ENCODE data around the gene SPESP1. TPM values are rescaled to one million over a fixed set of nuclear protein-coding genes. Genes with fewer than 3 reads are reported as not detected.

The SPESP1 gene
- total RNA-seq, 1 experiment from 2014 or later, result 17.6 TPM

DNA sequence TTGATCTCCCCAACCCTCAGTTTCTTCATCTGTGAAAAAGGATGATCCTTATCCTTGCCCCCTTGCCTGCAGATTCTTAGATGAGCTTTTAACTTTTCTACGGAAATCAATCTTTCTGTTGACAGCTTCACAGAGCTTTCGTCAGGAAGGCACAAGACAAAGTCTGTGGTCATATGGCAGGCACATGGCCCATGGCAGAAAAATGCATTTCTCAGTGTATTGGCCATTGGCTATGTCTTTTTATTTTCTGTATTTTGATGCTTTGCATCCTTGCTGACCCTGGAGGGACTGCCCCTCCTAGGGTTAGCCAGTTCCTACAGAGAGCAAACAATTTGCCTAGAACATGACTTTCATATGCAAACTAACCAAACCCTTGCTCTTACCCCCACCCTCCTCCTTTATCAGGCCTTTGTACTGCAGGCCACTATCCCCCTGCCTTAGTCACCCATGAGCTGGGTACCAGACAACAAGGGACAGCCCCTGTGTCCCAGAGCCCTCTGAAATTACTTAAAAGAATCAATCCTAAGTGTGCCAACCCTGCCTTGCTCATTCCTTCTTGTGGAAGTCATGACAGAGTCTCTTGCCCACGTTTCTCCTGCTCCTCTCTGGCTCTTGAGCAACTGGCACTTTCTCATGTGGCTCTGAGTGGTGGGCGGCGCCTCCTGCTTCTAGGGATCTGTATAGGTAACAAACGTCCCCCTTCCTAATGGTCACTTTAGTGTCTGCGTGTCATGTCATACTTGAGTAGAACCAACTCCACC, 60.1 kb downstream of the SPESP1 start:
- Mint-ChIP-seq H3K9me3 (ENCODE audit: unreplicated experiment) (no peaks in the 10 kb centered on the region), H3K36me3 (ENCODE audit: insufficient read depth, unreplicated experiment) (no peaks in the 10 kb centered on the region)

DNA sequence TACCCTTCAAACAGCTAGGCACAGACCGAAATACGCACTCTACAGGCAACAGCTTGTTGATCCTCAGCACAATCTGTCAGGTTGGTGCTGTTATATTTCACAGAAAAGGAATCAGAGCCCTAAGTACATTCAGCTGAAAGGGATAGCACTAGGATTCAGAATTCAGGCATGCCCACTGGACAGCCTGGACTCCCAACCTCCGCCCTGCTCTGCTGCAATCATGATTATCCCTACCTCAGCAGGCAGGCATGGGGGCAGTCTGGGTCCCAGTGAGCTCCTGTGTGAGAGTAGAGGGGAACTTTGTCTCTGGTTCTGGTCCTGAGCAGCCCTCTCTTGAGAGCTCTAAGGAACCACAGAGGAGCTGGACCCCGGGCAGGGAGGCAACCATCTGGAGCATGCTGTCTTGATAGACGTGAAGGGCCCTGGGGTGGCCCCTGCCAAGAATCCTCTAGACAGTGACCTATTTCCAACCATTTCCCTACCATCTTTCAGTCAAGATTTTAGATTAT, 60.7 kb downstream of the SPESP1 start:
- no peaks in the 10 kb centered on the region for H3K36me3 Mint-ChIP-seq (ENCODE audit: insufficient read depth, unreplicated experiment)

More for the DNA sequence above, 60.1 kb downstream of the SPESP1 start:
- TF ChIP-seq, protein P1, sequence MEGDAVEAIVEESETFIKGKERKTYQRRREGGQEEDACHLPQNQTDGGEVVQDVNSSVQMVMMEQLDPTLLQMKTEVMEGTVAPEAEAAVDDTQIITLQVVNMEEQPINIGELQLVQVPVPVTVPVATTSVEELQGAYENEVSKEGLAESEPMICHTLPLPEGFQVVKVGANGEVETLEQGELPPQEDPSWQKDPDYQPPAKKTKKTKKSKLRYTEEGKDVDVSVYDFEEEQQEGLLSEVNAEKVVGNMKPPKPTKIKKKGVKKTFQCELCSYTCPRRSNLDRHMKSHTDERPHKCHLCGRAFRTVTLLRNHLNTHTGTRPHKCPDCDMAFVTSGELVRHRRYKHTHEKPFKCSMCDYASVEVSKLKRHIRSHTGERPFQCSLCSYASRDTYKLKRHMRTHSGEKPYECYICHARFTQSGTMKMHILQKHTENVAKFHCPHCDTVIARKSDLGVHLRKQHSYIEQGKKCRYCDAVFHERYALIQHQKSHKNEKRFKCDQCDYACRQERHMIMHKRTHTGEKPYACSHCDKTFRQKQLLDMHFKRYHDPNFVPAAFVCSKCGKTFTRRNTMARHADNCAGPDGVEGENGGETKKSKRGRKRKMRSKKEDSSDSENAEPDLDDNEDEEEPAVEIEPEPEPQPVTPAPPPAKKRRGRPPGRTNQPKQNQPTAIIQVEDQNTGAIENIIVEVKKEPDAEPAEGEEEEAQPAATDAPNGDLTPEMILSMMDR (IDR thresholded peaks at IDR 0.05; ENCODE audit: unreplicated experiment), result no peak
- intact Hi-C loops (cut with micrococcal nuclease), result no loop called here
- H3K27me3 Mint-ChIP-seq (ENCODE audit: insufficient read depth, unreplicated experiment), result no peaks in the 10 kb centered on the region
- CTCF ChIA-PET, result interaction anchor here (0.7 to 1.4 kb wide), 3 partner anchors 16 to 435 kb away, joined by 3 to 4 read pairs (median 3); no protein-coding TSS in a partner anchor
- POLR2A ChIA-PET, result interaction anchor here (0.8 kb wide), 1 partner anchor 9 kb away, joined by 3 read pairs; no protein-coding TSS in a partner anchor
- no TSS peak for BruUV-seq (replicated peaks)
- H3K4me1 Mint-ChIP-seq (ENCODE audit: insufficient read depth, unreplicated experiment), result peaks cover 30% of the 10 kb centered on the region
- no peak for DNase-seq (ENCODE audit: unreplicated experiment)
- no peak overlapping the region for H3K4me3 Mint-ChIP-seq (ENCODE audit: unreplicated experiment)
- peak overlapping the region; percentile 81 for H3K27ac Mint-ChIP-seq (ENCODE audit: low read depth, unreplicated experiment)

DNA sequence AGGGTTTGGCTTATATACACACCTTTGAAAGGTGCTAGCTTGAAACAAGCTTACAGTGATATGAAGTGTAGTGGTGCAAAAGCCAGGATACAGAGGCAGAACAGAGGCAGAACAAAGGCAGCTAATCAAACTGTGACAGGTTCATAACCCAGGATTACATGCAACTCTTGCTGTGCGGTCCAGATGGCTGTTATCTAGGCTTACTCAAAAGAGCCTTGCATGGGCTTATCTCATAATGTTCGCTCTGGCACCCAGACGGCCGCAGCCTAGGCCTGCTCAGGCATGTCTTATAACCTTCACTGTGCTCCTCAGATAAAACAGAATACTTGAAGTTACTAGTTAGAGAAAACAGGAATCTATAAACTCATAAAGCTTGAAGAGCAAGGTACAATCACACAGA, 61.4 kb downstream of the SPESP1 start:
- H3K27me3 Mint-ChIP-seq (ENCODE audit: insufficient read depth, unreplicated experiment), result no peaks in the 10 kb centered on the region

More for the DNA sequence above, 60.7 kb downstream of the SPESP1 start:
- POLR2A ChIA-PET, result interaction anchor here (0.6 to 1.3 kb wide), 7 partner anchors 12 to 512 kb away, joined by 3 read pairs; no protein-coding TSS in a partner anchor
- DNase-seq (ENCODE audit: unreplicated experiment), result no peak
- CTCF ChIA-PET, result interaction anchor here (0.6 to 1.4 kb wide), 3 partner anchors 17 to 436 kb away, joined by 3 to 6 read pairs (median 4); no protein-coding TSS in a partner anchor
- no TSS peak for BruUV-seq (replicated peaks)
- H3K27ac Mint-ChIP-seq (ENCODE audit: low read depth, unreplicated experiment), result peak overlapping the region; percentile 81
- TF ChIP-seq, protein P1 (IDR thresholded peaks at IDR 0.05; ENCODE audit: unreplicated experiment), result no peak
- no peaks in the 10 kb centered on the region for H3K27me3 Mint-ChIP-seq (ENCODE audit: insufficient read depth, unreplicated experiment)
- H3K4me1 Mint-ChIP-seq (ENCODE audit: insufficient read depth, unreplicated experiment), result peaks cover 32% of the 10 kb centered on the region
- H3K4me3 Mint-ChIP-seq (ENCODE audit: unreplicated experiment), result no peak overlapping the region
- H3K9me3 Mint-ChIP-seq (ENCODE audit: unreplicated experiment), result no peaks in the 10 kb centered on the region
- intact Hi-C loops (cut with micrococcal nuclease), result no loop called here

More for the DNA sequence above, 61.4 kb downstream of the SPESP1 start:
- intact Hi-C loops (cut with micrococcal nuclease), result no loop called here
- Mint-ChIP-seq H3K4me3 (ENCODE audit: unreplicated experiment) (no peak overlapping the region), H3K9me3 (ENCODE audit: unreplicated experiment) (no peaks in the 10 kb centered on the region), H3K27ac (ENCODE audit: low read depth, unreplicated experiment) (peak overlapping the region; percentile 81), H3K36me3 (ENCODE audit: insufficient read depth, unreplicated experiment) (no peaks in the 10 kb centered on the region), H3K4me1 (ENCODE audit: insufficient read depth, unreplicated experiment) (peaks cover 32% of the 10 kb centered on the region)
- CTCF ChIA-PET, result interaction anchor here (0.6 kb wide), 2 partner anchors 18 to 53 kb away, joined by 3 to 6 read pairs; no protein-coding TSS in a partner anchor
- POLR2A ChIA-PET, result interaction anchor here (0.6 to 1.3 kb wide), 11 partner anchors 13 to 512 kb away, joined by 3 read pairs; no protein-coding TSS in a partner anchor
- TF ChIP-seq, protein P1 (IDR thresholded peaks at IDR 0.05; ENCODE audit: unreplicated experiment), result no peak
- BruUV-seq (replicated peaks), result no TSS peak
- no peak for DNase-seq (ENCODE audit: unreplicated experiment)
